ENCODE data around the gene KCNQ1. TPM values are rescaled to one million over a fixed set of nuclear protein-coding genes. Genes with fewer than 3 reads are reported as not detected.
"Not testable (repeated sequence)": the region's sequence is repeated elsewhere in the genome, so short reads cannot be mapped to it uniquely, and the experiment has no call there.

Gene KCNQ1
- total RNA-seq, 1 donor from 2014 or later = 96.4 TPM

GRCh38 chr11:2592559-2593392 is 148.0 kb downstream of the KCNQ1 start:
- no peak for DNase-seq (ENCODE audit: low spot score)

GRCh38 chr11:2593393-2593950 is 148.7 kb downstream of the KCNQ1 start:
- no peak for DNase-seq (ENCODE audit: low spot score)

- DNase-seq (ENCODE audit: low spot score) = no peak
Observed at GRCh38 chr11:2594267-2594666, 149.5 kb downstream of the KCNQ1 start.

GRCh38 chr11:2595204-2595603 is 150.4 kb downstream of the KCNQ1 start:
- DNase-seq (ENCODE audit: low spot score) = no peak

GRCh38 chr11:2599561-2600189 is 154.9 kb downstream of the KCNQ1 start:
- no peak for DNase-seq (ENCODE audit: low spot score)

GRCh38 chr11:2609345-2609744 is 164.5 kb downstream of the KCNQ1 start:
- DNase-seq (ENCODE audit: low spot score) = no peak

GRCh38 chr11:2612884-2613571 is 168.2 kb downstream of the KCNQ1 start:
- DNase-seq (ENCODE audit: low spot score) = no peak

GRCh38 chr11:2621894-2622293 is 177.1 kb downstream of the KCNQ1 start:
- DNase-seq (ENCODE audit: low spot score) = no peak

GRCh38 chr11:2625183-2625582 is 180.4 kb downstream of the KCNQ1 start:
- DNase-seq (ENCODE audit: low spot score) = no peak

GRCh38 chr11:2630679-2631078 is 185.9 kb downstream of the KCNQ1 start:
- no peak for DNase-seq (ENCODE audit: low spot score)

- no peak for DNase-seq (ENCODE audit: low spot score)
Observed at GRCh38 chr11:2631161-2631560, 186.4 kb downstream of the KCNQ1 start.

- DNase-seq (ENCODE audit: low spot score) = not testable (repeated sequence)
Observed at GRCh38 chr11:2639763-2640162, 195.0 kb downstream of the KCNQ1 start.

- no peak for DNase-seq (ENCODE audit: low spot score)
Observed at GRCh38 chr11:2641623-2642022, 196.8 kb downstream of the KCNQ1 start.

- DNase-seq (ENCODE audit: low spot score) = no peak
Observed at GRCh38 chr11:2643746-2644145, 198.9 kb downstream of the KCNQ1 start.

- DNase-seq (ENCODE audit: low spot score) = no peak
Observed at GRCh38 chr11:2644844-2645778, 200.3 kb downstream of the KCNQ1 start.

- DNase-seq (ENCODE audit: low spot score) = no peak
Observed at GRCh38 chr11:2645779-2646118, 200.9 kb downstream of the KCNQ1 start.

GRCh38 chr11:2647167-2647566 is 202.4 kb downstream of the KCNQ1 start:
- no peak for DNase-seq (ENCODE audit: low spot score)

- no peak for DNase-seq (ENCODE audit: low spot score)
Observed at GRCh38 chr11:2647953-2648352, 203.1 kb downstream of the KCNQ1 start.

- no peak for DNase-seq (ENCODE audit: low spot score)
Observed at GRCh38 chr11:2649400-2649799, 204.6 kb downstream of the KCNQ1 start.

GRCh38 chr11:2649848-2650247 is 205.0 kb downstream of the KCNQ1 start:
- no peak for DNase-seq (ENCODE audit: low spot score)

- no peak for DNase-seq (ENCODE audit: low spot score)
Observed at GRCh38 chr11:2650343-2650867, 205.6 kb downstream of the KCNQ1 start.

Data from mucosa of gallbladder (tissue), 1 donor.